GM18873 (cell line): ENCODE measurements around the gene DNAJC27.

Experiments used
- ATAC-seq: cut with Tn5 transposase; IDR thresholded peaks from one replicate; pipeline ENCODE4 v1.9.1; 2021; ENCODE audit warnings: mild to moderate bottlenecking, moderate library complexity, moderate number of reproducible peaks; ENCODE audit not compliant: unreplicated experiment, low FRiP score

The DNAJC27 gene

DNA sequence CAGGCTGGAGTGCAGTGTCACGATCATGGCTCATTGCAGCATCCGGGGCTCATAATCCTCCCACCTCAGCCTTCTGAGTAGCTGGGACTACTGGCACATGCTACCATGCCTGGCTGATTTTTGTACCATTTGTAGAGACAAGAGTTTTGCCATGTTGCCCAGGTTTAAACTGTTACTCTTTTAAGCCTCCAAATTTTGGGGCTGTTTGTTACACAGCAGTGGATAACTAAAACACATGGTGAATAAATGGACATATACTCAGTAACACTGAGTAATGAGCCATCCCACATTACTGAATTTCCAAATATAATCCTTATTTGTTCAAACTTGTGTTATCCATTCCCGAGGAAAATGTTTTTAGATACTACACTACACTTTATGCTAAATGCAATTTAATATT, 61.5 kb downstream of the DNAJC27 start:
- ATAC-seq = no peak

DNA sequence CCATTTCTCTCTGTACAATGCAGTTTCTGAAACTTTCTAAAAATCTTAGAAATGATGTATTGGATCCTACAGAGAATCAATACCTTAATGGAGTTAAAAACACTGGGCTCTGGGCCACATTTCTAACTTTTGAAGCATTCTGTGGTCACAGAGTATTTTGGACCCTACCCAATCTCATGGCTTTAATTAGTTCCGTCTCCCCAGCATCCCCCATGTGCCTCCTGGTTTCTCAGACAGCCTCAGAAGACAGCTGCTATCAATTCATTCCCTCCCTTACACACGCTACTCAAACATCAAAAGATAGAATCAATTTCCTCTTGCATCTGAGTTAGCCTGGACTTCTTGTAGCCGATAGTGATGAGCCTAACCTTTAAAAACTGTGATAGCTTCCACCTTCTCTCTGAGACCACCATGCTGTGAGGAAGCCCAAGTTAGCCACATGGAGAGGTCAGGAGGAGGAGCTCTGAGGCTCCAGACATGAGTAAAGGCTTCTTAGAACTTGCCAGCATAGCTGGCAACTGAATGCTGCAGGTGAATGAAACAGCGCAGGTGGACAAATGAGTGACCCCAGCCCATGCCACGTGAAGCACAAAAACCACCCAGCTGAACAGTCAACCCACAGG, 62.1 kb downstream of the DNAJC27 start:
- no peak for ATAC-seq

DNA sequence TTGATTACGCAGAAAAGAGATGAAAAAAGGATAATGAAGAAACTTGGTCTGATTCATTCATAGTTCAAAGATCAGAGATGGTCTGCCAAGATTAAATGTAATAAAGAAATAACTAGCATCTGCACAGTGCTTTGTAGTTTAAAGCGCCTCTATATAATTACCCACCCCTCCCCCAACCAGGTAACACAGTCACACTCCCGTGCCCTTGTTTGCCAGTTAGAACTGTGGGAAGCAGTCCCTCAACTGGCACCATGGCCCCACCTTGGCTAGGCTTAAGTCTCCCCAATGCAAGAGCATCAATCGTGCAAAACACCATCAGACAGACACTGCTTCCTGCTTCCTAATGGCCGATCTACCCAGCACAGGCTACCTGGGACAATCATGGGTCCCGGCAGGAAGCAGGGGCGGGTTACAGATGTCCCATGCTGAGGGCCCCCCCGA, 63.3 kb downstream of the DNAJC27 start:
- ATAC-seq = no peak

DNA sequence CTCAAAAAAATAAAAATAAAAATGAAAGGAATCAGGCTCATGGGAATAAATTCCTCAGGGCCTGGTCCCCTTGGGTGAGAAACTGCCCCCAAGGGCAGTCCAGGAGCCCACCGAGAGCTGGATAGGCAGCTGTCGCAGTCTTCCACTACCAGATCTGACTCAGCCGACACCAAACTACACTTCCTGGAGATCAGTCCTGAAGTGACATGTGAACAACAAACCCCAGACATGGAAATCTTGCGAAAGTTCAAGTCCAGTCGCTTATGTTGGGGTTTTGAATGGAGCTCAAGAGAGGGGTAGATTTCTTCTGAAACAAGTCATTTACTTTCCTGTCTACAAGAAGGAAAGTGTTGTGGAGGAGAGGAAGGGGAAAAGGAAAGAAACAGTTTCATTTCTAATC, 64.6 kb downstream of the DNAJC27 start:
- no peak for ATAC-seq

DNA sequence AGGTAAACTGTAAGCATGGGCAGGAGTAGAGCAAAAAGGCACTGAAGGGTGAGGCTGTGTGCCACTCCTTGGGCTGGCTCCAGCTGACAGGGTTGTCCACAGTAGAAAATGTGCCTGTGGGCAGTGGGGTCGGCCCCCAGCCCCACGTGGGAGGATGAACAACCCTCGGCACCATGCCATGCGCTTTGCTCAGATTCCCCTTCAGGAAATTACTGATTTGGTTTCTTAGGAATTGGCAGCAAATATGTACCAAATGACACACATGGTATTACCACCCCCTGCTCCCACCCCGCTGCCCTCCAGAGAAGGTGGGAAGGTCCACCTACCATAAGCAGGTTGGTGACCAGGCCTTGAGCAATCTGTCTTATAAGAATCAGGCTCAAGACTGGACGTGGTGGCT, 65.3 kb downstream of the DNAJC27 start:
- ATAC-seq = no peak

DNA sequence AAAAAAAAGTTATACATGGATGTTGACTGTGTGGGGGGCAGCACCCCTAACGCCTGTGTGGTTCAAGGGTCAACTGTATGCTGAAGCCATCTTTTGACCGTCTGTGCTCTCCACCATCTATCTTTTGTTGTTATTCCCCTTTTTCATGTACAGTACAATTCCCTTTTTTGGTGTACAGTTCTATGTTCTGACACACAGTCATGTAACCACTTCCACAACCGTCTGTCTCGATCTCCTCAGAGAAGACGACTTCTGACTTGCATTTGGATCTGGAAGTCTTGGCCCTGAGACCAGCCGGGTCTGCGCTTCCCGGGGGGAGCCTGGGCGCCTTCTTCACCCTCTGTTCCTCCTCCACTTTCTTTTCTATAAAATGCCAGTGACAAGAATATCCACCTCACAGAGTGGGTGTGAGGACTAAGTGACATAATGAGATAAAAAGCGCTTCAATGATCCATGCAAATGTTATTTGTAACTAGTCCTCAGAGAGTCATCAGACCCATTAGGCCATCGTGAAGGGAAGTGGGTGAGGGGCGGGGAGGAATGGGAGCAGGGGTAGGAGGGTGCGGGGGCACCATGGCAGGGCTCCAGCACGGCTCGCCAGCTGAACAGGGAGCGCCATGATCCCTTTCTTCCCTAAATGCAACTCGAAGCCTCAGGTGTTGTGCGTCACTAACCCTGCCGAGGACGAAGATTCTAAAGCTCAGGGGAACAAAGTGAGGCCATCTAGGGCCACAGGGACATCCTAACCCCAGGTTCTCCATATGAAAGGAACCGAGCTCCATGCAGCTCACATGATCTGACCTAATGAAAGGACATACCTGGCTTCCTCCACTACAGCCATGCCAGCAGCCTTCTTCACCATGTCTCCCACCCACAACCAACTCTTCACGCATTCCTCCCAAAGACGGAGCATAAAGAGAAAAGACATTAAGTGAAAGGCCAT, 68.3 kb downstream of the DNAJC27 start:
- ATAC-seq = no peak

DNA sequence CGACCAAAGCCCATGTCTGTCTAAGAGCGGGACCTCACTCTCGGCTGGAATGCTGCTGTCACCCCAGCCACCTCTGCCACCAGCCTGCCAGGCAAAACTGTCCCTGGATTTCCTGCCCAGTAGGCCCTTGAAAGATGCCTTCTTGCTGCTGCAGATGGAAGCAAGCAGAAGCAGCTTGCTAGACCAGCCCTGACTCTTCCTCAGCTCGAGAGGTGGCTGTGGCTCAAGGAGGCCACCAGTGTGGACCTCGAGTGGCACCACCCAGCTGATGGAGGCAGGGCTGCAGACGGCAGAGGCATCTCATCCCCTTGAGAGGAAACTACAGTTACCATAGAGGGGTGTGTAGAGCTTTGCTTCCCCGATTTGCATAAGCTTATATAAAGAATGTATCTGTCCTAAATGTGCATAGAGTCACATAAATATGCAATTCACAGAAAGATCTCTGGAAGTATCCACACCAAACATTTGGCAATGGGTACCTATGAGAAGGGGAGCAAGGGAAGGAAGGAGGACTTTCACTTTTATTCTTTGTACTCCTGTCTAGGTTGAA, 72.3 kb downstream of the DNAJC27 start:
- ATAC-seq = no peak

DNA sequence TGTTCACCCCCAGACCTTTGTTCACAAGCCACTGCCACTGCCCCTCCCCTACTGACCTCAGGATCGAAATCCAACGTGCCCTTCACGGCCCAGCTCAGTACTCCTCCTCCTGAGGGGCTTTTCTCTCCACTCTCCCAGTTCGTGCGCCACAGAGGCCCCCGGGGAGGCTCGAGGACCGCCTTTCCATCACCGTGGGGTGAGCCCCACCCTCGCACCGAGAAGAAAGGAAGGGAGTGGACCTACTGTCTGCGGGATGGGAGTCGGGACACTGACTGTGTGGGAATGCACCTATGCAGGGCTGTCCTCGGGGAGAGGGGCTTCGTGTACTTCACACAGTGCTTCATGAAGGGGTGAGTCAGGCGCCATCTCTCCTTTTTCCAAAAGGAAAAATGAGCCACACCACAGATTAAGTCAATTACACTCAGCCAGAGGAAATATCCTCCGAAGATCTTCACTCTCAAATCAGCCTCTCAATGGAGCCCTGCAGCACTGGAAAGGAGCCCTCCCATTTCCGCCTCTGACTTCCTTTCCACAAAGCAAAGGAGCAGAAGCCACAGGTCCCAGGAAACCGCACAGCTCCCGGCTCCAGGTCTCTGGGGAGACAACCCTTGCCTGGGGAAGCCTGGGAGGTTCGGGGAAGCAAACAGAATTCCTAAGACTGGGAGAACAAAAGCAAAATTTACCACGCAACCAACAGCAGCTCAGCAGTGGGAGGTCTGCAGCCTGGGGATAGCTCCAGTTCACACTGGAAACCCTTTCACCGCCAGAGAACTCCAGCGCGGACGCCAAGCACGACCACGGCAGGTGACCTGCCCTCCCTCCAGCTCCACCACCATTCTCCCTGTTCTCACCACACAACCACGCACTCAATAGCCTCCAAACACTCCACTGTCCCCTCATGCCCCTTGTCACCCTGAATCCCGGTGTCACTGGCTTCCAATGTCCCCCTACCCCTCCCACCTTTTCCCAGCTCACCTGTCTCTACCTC, 73.3 kb downstream of the DNAJC27 start:
- ATAC-seq = no peak

DNA sequence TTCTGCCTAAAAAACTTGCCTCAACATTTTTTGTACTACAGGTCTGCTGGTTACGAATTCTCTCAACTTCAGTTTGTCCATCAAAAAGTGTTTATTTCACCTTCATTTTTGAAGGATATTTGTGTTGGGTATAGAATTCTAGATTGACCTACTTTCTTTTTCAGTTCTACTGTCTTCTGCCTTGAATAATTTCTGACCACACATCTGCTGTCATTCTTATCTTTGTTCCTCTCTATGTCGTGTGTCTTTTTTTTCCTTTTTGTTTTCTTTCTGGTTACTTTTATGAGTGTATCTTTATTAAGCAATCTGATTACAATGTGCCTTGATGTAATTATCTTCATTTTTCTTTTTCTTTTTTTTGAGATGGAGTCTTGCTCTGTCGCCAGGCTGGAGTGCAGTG, 77.0 kb downstream of the DNAJC27 start:
- ATAC-seq = no peak

DNA sequence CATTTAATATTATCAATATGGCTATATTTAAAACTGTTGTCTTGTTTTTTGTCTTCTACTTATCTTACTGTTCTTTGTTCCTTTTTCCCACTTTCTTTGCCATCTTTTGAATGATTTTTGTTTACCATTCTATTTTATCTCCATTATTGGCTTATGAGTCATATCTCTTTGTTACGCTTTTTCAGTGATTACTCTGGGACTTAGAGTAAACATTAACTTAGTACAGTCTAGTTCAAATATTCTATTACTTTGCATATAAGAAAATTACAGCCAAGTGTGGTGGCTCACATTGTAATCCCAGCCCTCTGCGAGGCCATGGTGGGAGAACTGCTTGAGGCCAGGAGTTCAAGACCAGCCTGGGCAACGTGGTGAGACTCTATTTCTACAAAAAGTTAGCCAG, 77.8 kb downstream of the DNAJC27 start:
- ATAC-seq = no peak
